Lung (tissue), 12 donors: ENCODE data around the gene RAP1GAP2. TPM values are rescaled to one million over a fixed set of nuclear protein-coding genes. Genes with fewer than 3 reads are reported as not detected.
A peak's percentile ranks its signal among the peaks of the same experiment; 100 is the strongest.

ENCODE experiments used
- ATAC-seq: fragments of 200-7000 bp; cut with Tn5 transposase; one replicate; pipeline ENCODE4 v1.9.1; 2020; ENCODE audit warnings: moderate number of reproducible peaks; ENCODE audit not compliant: insufficient read depth, low FRiP score
- DNase-seq, 3 donors: peaks; one replicate each; pipeline ENCODE4 v3.0.0-alpha.2; 2013 to 2017
- H3K27ac ChIP-seq, 2 donors: one replicate each; pipeline ENCODE4 v1.5.1; 2013; ENCODE audit warnings: mild to moderate bottlenecking in 2 of 2, moderate library complexity in 2 of 2, control low read depth in 1 of 2, inconsistent platforms in 1 of 2, low read depth in 1 of 2, low read length in 1 of 2
- H3K27me3 ChIP-seq, 3 donors: one replicate each; pipeline ENCODE4 v1.5.1; 2013; ENCODE audit warnings: low read length in 2 of 3; ENCODE audit not compliant: control insufficient read depth in 3 of 3, insufficient read depth in 3 of 3
- H3K36me3 ChIP-seq, 4 donors: one replicate each; pipeline ENCODE4 v1.5.1; 2013; ENCODE audit warnings: low read length in 4 of 4, mild to moderate bottlenecking in 1 of 4, moderate library complexity in 1 of 4; ENCODE audit not compliant: control insufficient read depth in 4 of 4, insufficient read depth in 4 of 4
- H3K4me1 ChIP-seq, 5 donors: one replicate each; pipeline ENCODE4 v1.5.1; 2013; ENCODE audit warnings: low read length in 5 of 5, mild to moderate bottlenecking in 2 of 5, moderate library complexity in 1 of 5; ENCODE audit not compliant: control insufficient read depth in 5 of 5, insufficient read depth in 5 of 5
- H3K4me3 ChIP-seq: one replicate; pipeline ENCODE4 v1.5.1; 2013; ENCODE audit warnings: mild to moderate bottlenecking, control low read depth, moderate library complexity
- H3K9ac ChIP-seq, 2 donors: one replicate each; pipeline ENCODE4 v1.5.1; 2013; ENCODE audit warnings: low read length in 2 of 2, control low read depth in 1 of 2; ENCODE audit not compliant: insufficient read depth in 1 of 2
- H3K9me3 ChIP-seq, 4 donors: one replicate each; pipeline ENCODE4 v1.5.1; 2013; ENCODE audit warnings: low read length in 3 of 4, mild to moderate bottlenecking in 1 of 4, moderate library complexity in 1 of 4; ENCODE audit not compliant: control insufficient read depth in 4 of 4, insufficient read depth in 3 of 4
- CTCF ChIP-seq: IDR thresholded peaks from 2 replicates; pipeline ENCODE4 v1.5.1; 2012; ENCODE audit warnings: mild to moderate bottlenecking; ENCODE audit errors: control extremely low read depth, extremely low read depth
- WGBS, 2 donors: extraction: QIAGEN DNeasy Blood & Tissue Kit; methylation state at CpG; one replicate each; pipeline ENCODE4 v1.1.7; 2013; 5-methylcytosine and 5-hydroxymethylcytosine counted together
- polyA plus RNA-seq, 2 donors: library from polyadenylated mRNA; stranded (reverse); fragments of 200-250 nt; gene quantifications; one replicate each; pipeline ENCODE4 v1.2.1, GENCODE V29; 2013
- total RNA-seq, 2 donors: library from RNA; depleted of rRNA in 1 of 2; stranded (reverse); fragments of >200 nt in 1 of 2; gene quantifications; one replicate each; pipeline ENCODE4 v1.2.1, GENCODE V29; 2014 to 2021
- donor health status: control.
- donor health status: control.
- donor health status: Bipolar disorder and iron deficiency.
- donor health status: healthy.
- donor health status: DM: yes; HTN: yes; CAD: no.

RAP1GAP2 gene
- total and polyA plus RNA-seq, 4 donors, result 5.3 to 16.7 (median 6.0) TPM

GRCh38 chr17:2876467-2876866, 80.2 kb downstream of the RAP1GAP2 start:
- Histone ChIP-seq H3K27ac (no peak overlapping the region), H3K4me3 (no peak overlapping the region), H3K4me1 (peaks cover 0 to 12% (median 0%) of the 10 kb centered on the region in 5 donors), H3K27me3 (peaks cover 0 to 2% (median 2%) of the 10 kb centered on the region in 3 donors), H3K9ac (no peak overlapping the region), H3K9me3 (peaks cover 0 to 3% (median 0%) of the 10 kb centered on the region in 4 donors), H3K36me3 (no peaks in the 10 kb centered on the region)
- no peak for TF ChIP-seq CTCF
- 71 to 89% methylated on average over 6 of the region's 6 CpGs for WGBS, 2 donors
- no peak for ATAC-seq
- peak in 1 of 3 donors; percentile 4 for DNase-seq

- DNase-seq, result no peak
- WGBS, 2 donors, result 90 to 95% methylated on average over 16 of the region's 16 CpGs
- peaks cover 0 to 12% (median 0%) of the 10 kb centered on the region in 5 donors for H3K4me1 ChIP-seq
- no peaks in the 10 kb centered on the region for H3K36me3 ChIP-seq
- peaks cover 0 to 3% (median 0%) of the 10 kb centered on the region in 4 donors for H3K9me3 ChIP-seq
- H3K9ac ChIP-seq, result no peak overlapping the region
- H3K27ac ChIP-seq, result no peak overlapping the region
- peaks cover 0 to 2% (median 0%) of the 10 kb centered on the region in 3 donors for H3K27me3 ChIP-seq
- no peak overlapping the region for H3K4me3 ChIP-seq
- no peak for ATAC-seq
- TF ChIP-seq CTCF, result no peak
Observed at GRCh38 chr17:2878751-2879254, 82.6 kb downstream of the RAP1GAP2 start.

GRCh38 chr17:2880050-2880449, 83.8 kb downstream of the RAP1GAP2 start:
- Histone ChIP-seq H3K4me3 (no peak overlapping the region), H3K36me3 (no peaks in the 10 kb centered on the region), H3K9me3 (peaks cover 0 to 3% (median 0%) of the 10 kb centered on the region in 4 donors), H3K27me3 (no peaks in the 10 kb centered on the region), H3K27ac (no peak overlapping the region), H3K9ac (no peak overlapping the region), H3K4me1 (peaks cover 0 to 9% (median 0%) of the 10 kb centered on the region in 5 donors)
- no peak for TF ChIP-seq CTCF
- DNase-seq (no peak), ATAC-seq (no peak)
- WGBS, 2 donors, result 66 to 68% methylated on average over 8 of the region's 8 CpGs

- no peak for ATAC-seq
- no peak for DNase-seq
- Histone ChIP-seq H3K4me1 (peaks cover 0 to 3% (median 0%) of the 10 kb centered on the region in 5 donors), H3K9ac (no peak overlapping the region), H3K27ac (no peak overlapping the region), H3K4me3 (no peak overlapping the region), H3K9me3 (peaks cover 0 to 2% (median 0%) of the 10 kb centered on the region in 4 donors), H3K27me3 (no peaks in the 10 kb centered on the region), H3K36me3 (no peaks in the 10 kb centered on the region)
- WGBS, 2 donors, result 91 to 93% methylated on average over 5 of the region's 5 CpGs
- no peak for TF ChIP-seq CTCF
Observed at GRCh38 chr17:2881295-2881694, 85.1 kb downstream of the RAP1GAP2 start.
